H1 (cell line): ENCODE results near the gene MORN2. TPM values are rescaled to one million over a fixed set of nuclear protein-coding genes. Genes with fewer than 3 reads are reported as not detected.

ENCODE experiments used
- JUND ChIP-seq: IDR thresholded peaks from 2 replicates; pipeline ENCODE4 v1.6.1; 2011; ENCODE audit warnings: mild to moderate bottlenecking, improper control_type of control experiment, low read length
- SIX5 ChIP-seq: IDR thresholded peaks from 2 replicates; pipeline ENCODE4 v1.6.1; 2011; ENCODE audit warnings: mild to moderate bottlenecking, low read depth, low read length
- polyA plus RNA-seq, 7 experiments: library from polyadenylated mRNA; depleted of rRNA in 3 of 7; stranded (reverse) in 5 of 7; unstranded in 2 of 7; fragments of >200 nt in 5 of 7; fragments of 200-250 nt in 2 of 7; gene quantifications; 1 replicate in 5 of 7; 2 replicates in 1 of 7; 4 replicates in 1 of 7; pipeline versions ENCODE4 v1.2.1 to v1.2.3, GENCODE V29; 2011 to 2013; ENCODE audit warnings: missing spikeins in 2 of 7, mixed read lengths in 2 of 7
- total RNA-seq: library from RNA; stranded (reverse); fragmentation: NEBNext Ultra II Directional; extraction: Animal tissue kit (Norgen Biotek cat#: 25700); gene quantifications from 2 replicates; pipeline ENCODE4 v1.2.1, GENCODE V29; 2021

The MORN2 gene
- total and polyA plus RNA-seq, 2 of the 8 experiments (the other 6 are each of a cell fraction or from before 2014, with no cell fraction given), result 7.2 to 11.3 TPM

DNA sequence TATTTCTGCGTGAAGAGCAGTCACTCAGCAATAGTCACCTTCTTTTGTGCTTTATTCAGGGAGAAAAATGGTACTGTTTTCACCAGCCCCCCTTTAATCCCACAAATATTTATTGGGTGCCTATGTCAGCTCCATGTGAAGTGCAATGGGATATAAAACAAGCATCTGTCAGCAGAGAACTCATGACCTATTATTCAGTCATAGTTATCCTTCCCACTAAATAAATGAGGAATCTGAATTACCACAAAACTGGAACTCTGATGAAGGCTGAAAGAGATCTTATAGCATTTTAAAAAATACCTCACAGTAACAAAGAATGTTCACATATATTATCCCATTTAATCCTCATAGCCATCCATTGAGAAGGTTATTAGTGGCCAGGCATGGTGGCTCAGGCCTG, 45.8 kb upstream of the MORN2 start (continued):
- no peak for TF ChIP-seq SIX5
- no peak for TF ChIP-seq JUND
